ENCODE data around the gene FLAD1.

DNA sequence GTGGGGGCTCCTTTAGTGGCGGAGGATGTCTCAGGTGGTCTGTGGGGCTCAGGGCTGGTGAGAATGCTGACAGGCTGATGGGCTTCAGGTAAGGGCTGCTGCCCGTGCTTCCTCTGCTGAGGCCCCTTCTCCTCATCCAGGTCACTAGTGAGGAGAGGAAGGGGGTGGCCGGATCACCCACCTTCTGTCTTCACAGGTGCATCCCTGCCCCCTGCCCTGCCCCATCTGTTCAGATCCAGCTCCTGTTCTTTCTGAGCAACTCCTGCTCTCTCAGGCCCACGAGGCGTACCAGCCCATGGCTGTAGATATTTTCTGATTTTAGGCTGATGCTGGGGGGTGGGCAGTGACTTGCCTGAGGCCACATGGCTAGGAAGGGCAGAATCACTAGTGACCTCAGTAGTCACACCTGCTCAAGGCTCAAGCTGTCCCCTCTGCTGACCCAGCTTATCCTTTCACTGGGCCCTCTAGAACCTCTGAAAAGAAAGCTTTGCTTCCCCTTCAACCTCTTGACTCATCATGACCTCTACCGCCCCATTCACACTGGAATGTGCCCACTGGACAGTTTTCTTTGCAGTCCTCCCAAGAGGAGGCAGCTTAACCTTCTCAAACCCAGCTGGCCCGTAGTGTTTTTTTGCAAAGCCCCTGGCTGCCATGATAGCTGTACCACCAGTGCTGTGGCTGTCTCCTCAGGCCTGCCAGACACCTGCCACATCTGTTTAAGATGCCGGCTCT is 35.6 kb downstream of the FLAD1 start:
- TF ChIP-seq, protein P1, sequence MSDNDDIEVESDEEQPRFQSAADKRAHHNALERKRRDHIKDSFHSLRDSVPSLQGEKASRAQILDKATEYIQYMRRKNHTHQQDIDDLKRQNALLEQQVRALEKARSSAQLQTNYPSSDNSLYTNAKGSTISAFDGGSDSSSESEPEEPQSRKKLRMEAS (IDR thresholded peaks at IDR 0.05): no peak
- TF ChIP-seq, protein P2, sequence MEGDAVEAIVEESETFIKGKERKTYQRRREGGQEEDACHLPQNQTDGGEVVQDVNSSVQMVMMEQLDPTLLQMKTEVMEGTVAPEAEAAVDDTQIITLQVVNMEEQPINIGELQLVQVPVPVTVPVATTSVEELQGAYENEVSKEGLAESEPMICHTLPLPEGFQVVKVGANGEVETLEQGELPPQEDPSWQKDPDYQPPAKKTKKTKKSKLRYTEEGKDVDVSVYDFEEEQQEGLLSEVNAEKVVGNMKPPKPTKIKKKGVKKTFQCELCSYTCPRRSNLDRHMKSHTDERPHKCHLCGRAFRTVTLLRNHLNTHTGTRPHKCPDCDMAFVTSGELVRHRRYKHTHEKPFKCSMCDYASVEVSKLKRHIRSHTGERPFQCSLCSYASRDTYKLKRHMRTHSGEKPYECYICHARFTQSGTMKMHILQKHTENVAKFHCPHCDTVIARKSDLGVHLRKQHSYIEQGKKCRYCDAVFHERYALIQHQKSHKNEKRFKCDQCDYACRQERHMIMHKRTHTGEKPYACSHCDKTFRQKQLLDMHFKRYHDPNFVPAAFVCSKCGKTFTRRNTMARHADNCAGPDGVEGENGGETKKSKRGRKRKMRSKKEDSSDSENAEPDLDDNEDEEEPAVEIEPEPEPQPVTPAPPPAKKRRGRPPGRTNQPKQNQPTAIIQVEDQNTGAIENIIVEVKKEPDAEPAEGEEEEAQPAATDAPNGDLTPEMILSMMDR (IDR thresholded peaks at IDR 0.05): no peak
- no peak for TF ChIP-seq MAZ (IDR thresholded peaks at IDR 0.05; ENCODE audit: borderline replicate concordance, low read depth, low read length)
- no peak for TF ChIP-seq EP300 (IDR thresholded peaks at IDR 0.05)
- no peak for TF ChIP-seq BHLHE40 (IDR thresholded peaks at IDR 0.05; ENCODE audit: low read depth, low read length)
- TF ChIP-seq CHD4 (IDR thresholded peaks at IDR 0.05; ENCODE audit: borderline replicate concordance): no peak
- TF ChIP-seq POLR2A (IDR thresholded peaks at IDR 0.05; ENCODE audit: low read length): no peak
- TF ChIP-seq JUN (IDR thresholded peaks at IDR 0.05): no peak
- no peak for TF ChIP-seq PHF8 (IDR thresholded peaks at IDR 0.05; ENCODE audit: borderline replicate concordance, low read depth)
- TF ChIP-seq, protein P3, sequence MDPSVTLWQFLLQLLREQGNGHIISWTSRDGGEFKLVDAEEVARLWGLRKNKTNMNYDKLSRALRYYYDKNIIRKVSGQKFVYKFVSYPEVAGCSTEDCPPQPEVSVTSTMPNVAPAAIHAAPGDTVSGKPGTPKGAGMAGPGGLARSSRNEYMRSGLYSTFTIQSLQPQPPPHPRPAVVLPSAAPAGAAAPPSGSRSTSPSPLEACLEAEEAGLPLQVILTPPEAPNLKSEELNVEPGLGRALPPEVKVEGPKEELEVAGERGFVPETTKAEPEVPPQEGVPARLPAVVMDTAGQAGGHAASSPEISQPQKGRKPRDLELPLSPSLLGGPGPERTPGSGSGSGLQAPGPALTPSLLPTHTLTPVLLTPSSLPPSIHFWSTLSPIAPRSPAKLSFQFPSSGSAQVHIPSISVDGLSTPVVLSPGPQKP (IDR thresholded peaks at IDR 0.05; ENCODE audit: low read depth, low read length): no peak
- TF ChIP-seq RNF2 (IDR thresholded peaks at IDR 0.05; ENCODE audit: borderline replicate concordance, low read depth): no peak
- TF ChIP-seq, protein P4, sequence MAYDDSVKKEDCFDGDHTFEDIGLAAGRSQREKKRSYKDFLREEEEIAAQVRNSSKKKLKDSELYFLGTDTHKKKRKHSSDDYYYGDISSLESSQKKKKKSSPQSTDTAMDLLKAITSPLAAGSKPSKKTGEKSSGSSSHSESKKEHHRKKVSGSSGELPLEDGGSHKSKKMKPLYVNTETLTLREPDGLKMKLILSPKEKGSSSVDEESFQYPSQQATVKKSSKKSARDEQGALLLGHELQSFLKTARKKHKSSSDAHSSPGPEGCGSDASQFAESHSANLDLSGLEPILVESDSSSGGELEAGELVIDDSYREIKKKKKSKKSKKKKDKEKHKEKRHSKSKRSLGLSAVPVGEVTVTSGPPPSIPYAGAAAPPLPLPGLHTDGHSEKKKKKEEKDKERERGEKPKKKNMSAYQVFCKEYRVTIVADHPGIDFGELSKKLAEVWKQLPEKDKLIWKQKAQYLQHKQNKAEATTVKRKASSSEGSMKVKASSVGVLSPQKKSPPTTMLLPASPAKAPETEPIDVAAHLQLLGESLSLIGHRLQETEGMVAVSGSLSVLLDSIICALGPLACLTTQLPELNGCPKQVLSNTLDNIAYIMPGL (CRISPR knock-in tag; IDR thresholded peaks at IDR 0.05; ENCODE audit: borderline replicate concordance): no peak
